Measurements from ENCODE around the gene ADAMTS16.

GRCh38 chr5:5364932-5365331 lies 224.8 kb downstream of the ADAMTS16 start:
- no peak for TF ChIP-seq POLR2AphosphoS5 (IDR thresholded peaks at IDR 0.05; ENCODE audit: low read depth, low read length)
- TF ChIP-seq POLR2A (IDR thresholded peaks at IDR 0.05; ENCODE audit: low read depth, low read length), result no peak
- no peak for TF ChIP-seq TAF1 (IDR thresholded peaks at IDR 0.05; ENCODE audit: low read depth, low read length)
- no peak for TF ChIP-seq POU2F2 (IDR thresholded peaks at IDR 0.05; ENCODE audit: low read depth, low read length)
- no peak for TF ChIP-seq SPI1 (IDR thresholded peaks at IDR 0.05; ENCODE audit: low read depth, low read length)
- no peak for TF ChIP-seq PAX5 (IDR thresholded peaks at IDR 0.05; ENCODE audit: insufficient read depth, low read length, severe bottlenecking)
